ENCODE data around the gene NLRP13.

DNA sequence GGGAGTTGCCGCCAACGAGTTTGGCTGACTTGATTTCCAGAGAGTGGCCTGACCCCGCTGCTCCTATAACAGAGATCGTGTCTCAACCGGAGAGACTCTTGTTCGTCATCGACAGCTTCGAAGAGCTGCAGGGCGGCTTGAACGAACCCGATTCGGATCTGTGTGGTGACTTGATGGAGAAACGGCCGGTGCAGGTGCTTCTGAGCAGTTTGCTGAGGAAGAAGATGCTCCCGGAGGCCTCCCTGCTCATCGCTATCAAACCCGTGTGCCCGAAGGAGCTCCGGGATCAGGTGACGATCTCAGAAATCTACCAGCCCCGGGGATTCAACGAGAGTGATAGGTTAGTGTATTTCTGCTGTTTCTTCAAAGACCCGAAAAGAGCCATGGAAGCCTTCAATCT is 74.2 kb downstream of the NLRP13 start:
- TF ChIP-seq, protein P1, sequence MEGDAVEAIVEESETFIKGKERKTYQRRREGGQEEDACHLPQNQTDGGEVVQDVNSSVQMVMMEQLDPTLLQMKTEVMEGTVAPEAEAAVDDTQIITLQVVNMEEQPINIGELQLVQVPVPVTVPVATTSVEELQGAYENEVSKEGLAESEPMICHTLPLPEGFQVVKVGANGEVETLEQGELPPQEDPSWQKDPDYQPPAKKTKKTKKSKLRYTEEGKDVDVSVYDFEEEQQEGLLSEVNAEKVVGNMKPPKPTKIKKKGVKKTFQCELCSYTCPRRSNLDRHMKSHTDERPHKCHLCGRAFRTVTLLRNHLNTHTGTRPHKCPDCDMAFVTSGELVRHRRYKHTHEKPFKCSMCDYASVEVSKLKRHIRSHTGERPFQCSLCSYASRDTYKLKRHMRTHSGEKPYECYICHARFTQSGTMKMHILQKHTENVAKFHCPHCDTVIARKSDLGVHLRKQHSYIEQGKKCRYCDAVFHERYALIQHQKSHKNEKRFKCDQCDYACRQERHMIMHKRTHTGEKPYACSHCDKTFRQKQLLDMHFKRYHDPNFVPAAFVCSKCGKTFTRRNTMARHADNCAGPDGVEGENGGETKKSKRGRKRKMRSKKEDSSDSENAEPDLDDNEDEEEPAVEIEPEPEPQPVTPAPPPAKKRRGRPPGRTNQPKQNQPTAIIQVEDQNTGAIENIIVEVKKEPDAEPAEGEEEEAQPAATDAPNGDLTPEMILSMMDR (IDR thresholded peaks at IDR 0.05; ENCODE audit: insufficient read depth, low read depth, low read length) = no peak
- no peak for TF ChIP-seq EZH2 (IDR thresholded peaks at IDR 0.05; ENCODE audit: insufficient read depth, low read length)
